ENCODE data around the gene FCAMR. TPM values are rescaled to one million over a fixed set of nuclear protein-coding genes. Genes with fewer than 3 reads are reported as not detected.

FCAMR gene
- total RNA-seq, 1 donor from 2014 or later = not detected

DNA sequence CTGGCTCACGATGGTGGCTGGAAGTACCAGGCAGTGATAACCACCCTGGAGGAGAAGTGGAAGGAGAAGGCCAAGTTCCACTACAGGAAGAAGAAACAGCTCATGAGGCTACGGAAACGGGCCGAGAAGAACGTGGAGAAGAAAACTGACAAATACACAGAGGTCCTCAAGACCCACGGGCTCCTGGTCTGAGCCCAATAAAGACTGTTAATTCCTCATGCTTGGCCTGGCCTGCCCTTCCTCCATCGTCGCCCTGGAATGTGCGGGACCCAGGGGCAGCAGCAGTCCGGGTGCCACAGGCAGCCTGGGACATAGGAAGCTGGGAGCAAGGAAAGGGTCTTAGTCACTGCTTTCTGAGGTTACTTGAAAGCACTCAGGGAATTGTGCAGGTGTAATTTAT lies 62.2 kb downstream of the FCAMR start:
- Histone ChIP-seq H3K4me3 (no peak overlapping the region), H3K27me3 (ENCODE audit: low read depth) (peaks cover 33% of the 10 kb centered on the region), H3K4me1 (peaks cover 31% of the 10 kb centered on the region), H3K27ac (replicated peaks) (no peak overlapping the region), H3K36me3 (no peaks in the 10 kb centered on the region), H3K9me3 (replicated peaks) (no peaks in the 10 kb centered on the region)
- TF ChIP-seq, protein P1, sequence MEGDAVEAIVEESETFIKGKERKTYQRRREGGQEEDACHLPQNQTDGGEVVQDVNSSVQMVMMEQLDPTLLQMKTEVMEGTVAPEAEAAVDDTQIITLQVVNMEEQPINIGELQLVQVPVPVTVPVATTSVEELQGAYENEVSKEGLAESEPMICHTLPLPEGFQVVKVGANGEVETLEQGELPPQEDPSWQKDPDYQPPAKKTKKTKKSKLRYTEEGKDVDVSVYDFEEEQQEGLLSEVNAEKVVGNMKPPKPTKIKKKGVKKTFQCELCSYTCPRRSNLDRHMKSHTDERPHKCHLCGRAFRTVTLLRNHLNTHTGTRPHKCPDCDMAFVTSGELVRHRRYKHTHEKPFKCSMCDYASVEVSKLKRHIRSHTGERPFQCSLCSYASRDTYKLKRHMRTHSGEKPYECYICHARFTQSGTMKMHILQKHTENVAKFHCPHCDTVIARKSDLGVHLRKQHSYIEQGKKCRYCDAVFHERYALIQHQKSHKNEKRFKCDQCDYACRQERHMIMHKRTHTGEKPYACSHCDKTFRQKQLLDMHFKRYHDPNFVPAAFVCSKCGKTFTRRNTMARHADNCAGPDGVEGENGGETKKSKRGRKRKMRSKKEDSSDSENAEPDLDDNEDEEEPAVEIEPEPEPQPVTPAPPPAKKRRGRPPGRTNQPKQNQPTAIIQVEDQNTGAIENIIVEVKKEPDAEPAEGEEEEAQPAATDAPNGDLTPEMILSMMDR (IDR thresholded peaks at IDR 0.05; ENCODE audit: borderline replicate concordance) = no peak
- intact Hi-C loops (cut with micrococcal nuclease) = no loop called here
- no peak for DNase-seq

Other genes with a start within 250 kb of the FCAMR start
- not detected for gene IL19, start 199.7 kb downstream of the FCAMR start, total RNA-seq
- 0.38 TPM for gene IL10, start 198.0 kb downstream of the FCAMR start, total RNA-seq
- gene IL20, start 104.8 kb downstream of the FCAMR start, total RNA-seq = not detected
- not detected for gene IL24, start 73.0 kb downstream of the FCAMR start, total RNA-seq
- 3.3 TPM for gene FCMR, start 48.5 kb downstream of the FCAMR start, total RNA-seq
- gene PIGR, start 24.0 kb downstream of the FCAMR start, total RNA-seq = 0.91 TPM
- gene C1orf116, start 62.3 kb upstream of the FCAMR start, total RNA-seq = 0.74 TPM
- gene YOD1, start 80.7 kb upstream of the FCAMR start, total RNA-seq = 4.2 TPM
- gene PFKFB2, start 82.8 kb upstream of the FCAMR start, total RNA-seq = 107 TPM
- 0.30 TPM for gene C4BPB, start 118.4 kb upstream of the FCAMR start, total RNA-seq
- not detected for gene C4BPA, start 133.8 kb upstream of the FCAMR start, total RNA-seq